CD4-positive, alpha-beta T cell treated with Interleukin-10 for 1 hour (primary cell): Measurements from ENCODE around the gene SYTL3.
"Not testable (repeated sequence)": the region's sequence is repeated elsewhere in the genome, so short reads cannot be mapped to it uniquely, and the experiment has no call there.

Experiments used
- DNase-seq: peaks from one replicate; pipeline ENCODE4 v3.0.0-alpha.2; 2020

Gene SYTL3

DNA sequence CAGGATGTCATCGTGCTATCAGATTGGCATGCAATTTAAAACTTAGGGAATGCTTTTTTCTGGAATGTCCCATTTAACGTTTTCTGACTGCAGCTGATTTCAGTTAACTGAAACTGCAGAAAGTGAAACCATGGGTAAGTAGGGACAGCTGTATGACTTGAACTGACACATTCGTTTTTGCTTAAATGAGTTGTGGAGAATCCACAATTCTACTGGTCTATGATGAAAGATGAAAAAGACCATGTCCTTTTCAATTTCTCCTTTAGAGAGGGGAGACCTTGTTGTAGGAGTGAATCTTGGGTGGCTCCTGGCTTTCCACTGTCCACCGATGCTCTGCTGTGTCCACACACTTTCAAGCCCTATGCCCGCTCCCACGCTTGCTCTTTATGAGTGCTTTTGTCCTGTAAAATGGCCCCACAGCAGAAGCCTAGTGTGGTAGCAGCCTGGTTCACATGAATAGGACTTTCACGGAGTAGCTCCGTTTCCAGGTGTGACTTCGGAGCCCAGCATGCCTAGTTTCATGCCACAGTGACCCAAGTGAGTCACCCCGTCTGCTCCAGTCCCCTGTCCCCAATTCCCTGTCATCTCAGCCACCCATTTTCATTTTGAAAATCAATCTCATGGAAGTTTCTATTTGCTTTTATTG is 27.2 kb upstream of the SYTL3 start:
- no peak for DNase-seq

DNA sequence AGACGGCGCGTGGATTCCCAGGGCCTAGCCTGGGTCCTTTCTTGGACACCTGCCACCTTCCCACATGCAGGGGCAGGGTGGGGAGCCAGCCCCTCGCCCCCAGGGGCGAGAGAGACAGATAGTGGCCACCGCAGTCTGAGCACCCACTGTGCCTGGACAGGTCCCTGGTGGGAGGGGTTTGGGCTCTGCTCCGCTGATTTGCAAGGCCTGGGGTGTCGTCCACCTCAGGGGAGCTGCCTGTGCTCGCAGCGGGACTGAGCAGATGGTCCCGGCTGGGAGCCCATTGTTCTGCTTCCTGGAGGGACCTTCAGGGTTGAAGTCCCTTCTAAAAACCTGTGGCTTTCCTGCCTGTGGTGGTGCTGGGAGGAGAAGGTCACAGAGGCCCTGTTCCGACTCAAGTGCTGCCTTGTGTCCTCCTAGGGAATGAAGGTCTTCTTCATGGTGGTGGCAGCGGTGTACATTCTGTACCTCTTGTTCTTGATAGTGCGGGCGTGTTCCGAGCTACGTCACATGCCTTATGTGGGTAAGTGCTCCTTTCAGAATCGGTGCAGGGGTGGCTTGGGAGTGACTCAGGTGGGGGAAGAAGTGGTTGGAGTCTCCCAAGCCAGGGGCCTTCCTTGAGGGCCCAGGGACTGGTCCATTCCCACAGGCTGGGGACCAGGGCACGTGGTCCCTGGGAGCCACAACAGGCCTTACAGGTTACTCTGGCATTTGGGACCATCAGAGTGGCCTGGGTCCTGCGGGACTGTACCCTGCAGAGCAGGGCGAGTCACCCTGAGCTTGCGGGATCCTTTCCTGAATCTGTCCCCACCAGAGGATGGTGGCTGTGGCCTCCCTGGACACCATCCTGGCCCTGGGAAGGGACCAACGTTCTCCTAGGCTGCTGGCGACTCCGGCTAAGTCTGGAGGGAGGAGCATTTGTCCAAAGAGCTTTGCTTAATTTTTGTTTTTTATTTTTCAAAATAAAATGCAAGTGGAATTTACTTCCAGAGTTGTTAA is 24.9 kb upstream of the SYTL3 start:
- no peak for DNase-seq

DNA sequence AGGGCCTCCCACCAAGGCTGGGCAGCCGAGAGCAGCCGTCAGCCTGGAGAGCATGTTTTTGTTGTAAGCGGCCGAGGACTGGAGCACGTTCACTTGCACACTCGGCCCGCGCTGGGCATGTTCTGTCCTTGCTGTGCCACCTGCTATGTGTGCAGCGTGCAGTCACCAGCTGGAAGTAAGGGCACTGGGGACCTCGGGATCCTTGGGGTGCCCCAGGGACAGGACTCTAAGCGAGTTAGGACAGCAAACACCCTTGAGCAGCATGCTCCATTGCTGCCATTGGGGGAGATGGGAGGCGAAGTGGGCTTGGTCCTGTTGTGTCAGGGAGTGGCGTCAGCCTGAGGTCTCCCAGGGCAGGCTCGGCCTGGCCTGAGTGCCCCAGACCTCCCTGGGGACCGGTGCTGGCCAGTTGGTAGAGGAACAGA is 24.0 kb upstream of the SYTL3 start:
- DNase-seq, result no peak

DNA sequence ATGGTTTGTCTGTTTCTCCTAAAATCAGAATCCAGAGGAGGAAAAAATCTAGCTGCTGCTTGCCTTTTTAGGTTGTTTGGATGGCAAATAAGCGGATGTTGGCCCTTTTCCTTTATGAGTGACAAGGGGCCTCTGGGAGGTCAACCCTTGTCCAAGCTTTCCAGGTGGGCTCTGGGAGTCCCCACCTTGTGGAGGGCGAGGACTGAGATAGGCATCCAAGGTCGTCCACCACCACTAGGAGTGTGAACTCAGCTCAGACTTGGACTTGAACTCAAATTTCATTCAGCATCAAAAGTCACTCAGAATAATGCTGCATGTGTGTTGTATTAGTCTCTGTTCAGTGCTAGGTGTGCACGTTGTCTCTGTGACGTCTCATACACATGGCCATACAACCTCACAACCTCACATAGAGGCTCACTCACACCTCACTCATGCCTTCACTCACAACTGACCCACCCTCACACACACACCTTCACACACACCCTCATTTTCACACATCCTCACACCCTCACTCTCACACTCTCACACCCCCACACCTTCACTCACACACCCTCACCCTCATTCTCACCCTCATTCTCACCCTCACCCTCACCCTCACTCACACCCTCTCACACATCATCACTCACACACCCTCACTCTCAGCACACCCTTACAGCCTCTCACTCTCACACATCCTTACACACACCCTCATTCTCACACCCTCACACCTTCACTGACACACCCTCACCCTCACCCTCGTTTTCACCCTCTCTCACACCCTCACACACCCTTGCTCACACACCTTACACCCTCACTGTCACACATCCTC is 23.3 kb upstream of the SYTL3 start:
- DNase-seq, result no peak

DNA sequence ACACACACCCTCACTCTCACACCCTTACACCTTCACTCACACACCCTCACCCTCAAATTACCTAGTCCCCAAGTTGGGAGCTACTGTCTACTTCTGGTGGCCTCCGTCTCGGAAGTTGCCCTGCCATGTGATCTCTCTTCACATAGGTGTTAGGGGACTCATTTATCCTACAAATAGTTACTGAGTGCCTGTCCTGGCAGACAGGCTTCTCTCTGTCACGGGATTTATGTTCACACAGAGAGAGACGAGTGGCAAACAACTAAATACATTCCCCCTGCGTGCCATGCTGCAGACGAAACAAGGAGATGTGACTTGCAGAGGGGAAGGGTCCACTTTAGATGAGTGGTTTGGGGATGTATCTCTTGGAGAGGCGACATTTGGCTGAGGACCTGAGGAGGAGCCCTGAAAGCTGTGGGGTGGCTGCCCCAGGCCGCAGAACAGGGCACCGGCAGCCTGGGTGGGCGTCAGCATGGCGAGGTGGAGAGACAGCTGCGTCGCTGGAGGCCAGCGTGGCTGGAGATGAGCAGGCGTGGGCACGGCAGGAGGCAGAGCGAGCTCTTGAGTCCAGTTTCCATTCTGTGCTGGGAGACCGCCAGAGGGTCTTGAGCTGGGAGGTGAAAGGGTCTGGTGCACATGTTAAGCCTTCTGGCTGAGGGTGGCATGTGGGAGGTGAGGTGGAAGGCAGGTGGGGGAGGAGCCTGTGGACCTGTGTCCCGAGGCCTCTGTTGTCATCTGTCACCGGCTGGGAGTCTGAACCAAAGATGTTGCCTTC is 22.5 kb upstream of the SYTL3 start:
- DNase-seq, result no peak

DNA sequence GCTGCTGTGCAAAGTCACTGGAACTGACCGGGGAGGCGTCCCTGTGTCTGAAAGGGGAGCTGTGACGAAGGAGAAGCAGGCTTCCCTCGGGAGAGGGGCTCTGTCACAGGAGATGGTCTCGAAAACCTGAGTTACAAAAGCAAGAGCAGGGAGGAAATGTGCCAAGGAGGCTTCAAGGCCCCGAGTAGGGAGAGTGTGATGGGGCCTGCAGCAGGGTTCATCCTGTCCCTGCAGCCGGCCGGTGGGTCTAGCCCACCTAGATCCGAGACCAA is 22.0 kb upstream of the SYTL3 start:
- no peak for DNase-seq

DNA sequence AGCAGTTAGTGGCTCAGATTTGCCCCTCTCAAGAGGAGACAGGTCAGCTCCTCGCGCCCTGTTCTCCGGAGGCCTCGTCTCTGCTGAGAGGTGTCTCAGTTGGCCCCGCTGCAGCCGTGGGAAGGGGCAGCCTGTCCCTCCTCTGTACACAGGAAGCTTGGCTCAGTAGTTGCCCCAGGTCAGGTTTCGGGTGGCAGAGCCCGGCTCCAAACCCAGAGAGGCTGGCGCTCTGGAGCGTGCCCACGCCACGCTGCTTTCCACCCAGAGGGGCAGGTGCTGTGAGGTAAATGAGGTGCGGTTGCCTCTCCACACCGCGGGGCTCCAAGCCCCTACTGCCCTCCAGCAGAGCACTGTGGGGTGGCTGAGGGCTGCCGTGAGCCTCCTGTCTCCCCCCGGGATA is 21.3 kb upstream of the SYTL3 start:
- no peak for DNase-seq

DNA sequence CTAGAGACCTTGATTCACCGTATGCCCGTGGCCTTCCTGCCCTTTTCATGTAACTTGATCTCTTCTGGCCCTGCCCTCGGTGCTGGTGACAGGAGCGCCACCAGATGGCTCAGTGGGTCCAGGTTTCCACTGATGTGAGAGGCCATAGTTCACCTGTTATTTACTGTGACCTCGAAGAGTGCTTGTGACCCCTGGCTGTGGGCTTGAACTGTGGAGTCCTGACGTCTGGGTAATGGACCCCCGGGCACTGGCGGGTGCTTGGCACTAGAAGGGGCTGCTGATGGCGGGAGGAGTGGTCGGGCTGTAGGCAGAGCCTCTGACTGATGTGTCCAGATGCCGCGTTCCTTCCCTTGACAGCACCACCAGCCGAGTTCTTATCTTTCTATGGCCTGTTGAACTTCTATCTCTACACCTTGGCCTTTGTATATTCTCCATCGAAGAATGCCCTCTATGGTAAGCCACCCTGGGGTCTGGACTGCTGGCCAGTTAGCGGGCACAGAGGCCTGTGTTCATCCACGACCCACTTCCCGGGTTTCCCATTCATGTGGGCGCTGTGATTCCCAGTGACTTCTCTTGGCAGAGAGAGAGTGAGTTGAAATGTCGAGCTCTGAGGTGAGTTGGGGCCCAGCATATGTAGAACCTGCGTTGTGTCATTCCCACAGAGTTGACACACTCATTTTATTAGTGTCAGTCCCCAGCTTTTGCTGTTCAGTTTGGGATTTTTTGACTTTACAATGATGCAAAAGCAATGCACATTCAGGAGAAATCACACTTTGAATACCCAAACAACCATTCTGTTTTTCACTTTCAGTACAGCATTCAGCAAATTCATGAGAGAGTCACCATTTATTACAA is 20.3 kb upstream of the SYTL3 start:
- DNase-seq, result peak; percentile 43

DNA sequence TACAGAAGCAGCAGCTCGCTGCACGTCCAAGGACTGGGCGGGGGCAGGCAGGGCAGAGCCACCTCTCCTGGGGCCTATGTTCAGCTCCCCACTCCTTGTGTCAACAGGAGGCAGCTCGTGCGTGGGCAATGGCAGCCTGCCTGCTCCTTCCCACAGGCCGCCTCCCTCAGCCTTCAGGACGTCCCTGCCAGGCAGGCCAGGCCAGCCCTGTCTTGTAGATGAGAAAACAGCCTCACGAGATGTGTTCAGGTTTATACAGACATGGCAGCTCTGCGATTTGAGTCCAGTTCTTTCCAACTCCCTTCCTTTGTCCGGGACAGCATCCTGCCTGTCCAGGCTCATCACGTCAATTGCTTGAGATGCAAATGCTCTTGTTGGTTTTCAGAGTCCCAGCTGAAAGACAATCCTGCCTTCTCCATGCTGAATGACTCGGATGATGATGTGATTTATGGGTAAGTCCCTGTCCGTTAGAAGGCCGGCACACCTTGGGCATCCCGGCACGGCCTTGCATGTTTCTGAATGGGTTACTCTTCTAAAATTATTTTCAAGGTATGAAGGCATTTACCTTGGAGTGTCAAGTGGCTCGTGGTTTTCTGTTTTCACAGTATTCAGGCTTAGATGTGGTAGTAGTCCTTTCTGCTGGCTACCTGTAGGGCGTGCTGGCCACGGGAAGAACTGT is 18.8 kb upstream of the SYTL3 start:
- DNase-seq, result no peak

DNA sequence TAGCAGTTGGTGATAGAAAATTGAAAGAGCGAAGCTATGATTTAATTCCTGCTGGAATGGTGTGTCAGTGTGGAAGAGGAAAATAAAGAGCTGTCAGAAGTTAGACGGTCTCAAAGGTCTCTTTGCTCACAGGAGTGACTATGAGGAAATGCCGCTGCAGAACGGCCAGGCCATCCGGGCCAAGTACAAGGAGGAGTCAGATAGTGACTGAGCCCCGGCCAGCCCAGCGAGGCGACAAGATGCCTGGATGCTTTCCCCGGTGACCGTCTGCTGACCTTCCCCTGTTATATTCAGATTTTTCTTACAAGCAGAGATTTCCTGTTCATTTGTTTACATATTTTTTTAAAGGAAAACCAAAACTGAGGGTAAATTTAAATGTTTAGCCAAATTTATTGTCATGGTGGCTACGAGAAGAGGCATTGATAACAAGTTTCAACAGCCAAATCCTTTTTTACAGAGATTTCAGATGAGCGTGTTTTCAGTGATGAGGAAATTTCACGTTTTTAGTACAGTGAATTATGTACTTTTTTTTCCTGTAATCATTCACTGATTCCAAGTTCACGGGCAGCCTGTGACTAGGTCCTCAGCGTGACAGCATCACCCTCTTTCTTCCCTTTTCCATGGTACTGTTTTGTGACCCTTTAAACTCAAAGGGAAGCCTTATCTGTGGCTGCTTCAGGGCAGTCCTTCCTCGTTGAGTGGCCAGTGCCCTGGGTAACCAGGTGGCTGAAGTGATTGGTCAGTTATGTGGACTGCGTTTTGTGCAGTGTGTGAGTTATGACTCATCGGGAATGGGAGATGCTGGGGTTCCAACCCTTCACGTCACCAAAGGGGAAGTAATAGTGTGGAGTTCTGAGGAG is 17.9 kb upstream of the SYTL3 start:
- DNase-seq, result no peak

DNA sequence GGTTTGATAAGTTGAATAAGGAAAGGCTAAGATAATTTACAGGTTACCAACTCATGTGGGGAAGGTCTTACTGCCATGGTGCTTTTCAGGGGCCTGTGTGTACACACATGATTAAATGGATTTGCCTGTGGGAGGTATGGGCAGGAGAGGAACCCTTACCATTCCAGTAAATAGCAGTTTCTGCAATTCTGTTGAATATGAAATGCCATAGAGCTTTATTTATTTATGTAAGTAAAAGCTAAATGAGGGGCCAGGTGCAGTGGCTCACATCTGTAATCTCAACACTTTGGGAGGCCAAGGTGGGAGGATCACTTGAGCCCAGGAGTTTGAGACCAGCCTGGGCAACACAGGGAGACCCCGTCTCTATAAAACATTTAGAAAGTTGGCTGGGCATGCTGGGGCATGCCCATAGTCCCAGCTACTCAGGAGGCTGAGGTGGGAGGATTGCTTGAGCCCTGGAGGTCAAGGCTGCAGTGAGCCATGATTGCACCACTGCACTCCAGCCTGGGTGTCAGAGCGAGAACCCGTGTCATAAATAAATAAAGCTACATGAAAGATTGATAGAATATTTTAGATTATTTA is 17.2 kb upstream of the SYTL3 start:
- DNase-seq, result not testable (repeated sequence)

DNA sequence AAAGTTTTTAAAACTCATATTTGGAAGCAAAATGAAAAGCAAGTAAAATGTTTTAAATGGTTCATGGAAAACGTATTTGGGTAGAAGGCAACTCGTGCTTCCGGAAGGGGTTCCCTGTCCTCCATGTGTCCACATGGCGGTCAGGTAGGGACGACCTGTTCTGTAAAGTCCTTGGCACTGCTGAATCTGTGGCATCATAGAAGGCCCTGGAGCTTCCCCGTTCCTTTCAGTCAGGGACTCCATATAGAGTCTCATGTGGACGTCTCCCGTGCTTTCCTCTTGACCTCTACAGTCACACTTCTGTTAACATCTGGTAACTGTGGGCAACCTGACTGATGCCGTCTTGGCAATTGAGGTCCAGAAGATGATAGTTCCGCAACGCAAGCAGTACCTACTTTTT is 16.7 kb upstream of the SYTL3 start:
- DNase-seq, result no peak

DNA sequence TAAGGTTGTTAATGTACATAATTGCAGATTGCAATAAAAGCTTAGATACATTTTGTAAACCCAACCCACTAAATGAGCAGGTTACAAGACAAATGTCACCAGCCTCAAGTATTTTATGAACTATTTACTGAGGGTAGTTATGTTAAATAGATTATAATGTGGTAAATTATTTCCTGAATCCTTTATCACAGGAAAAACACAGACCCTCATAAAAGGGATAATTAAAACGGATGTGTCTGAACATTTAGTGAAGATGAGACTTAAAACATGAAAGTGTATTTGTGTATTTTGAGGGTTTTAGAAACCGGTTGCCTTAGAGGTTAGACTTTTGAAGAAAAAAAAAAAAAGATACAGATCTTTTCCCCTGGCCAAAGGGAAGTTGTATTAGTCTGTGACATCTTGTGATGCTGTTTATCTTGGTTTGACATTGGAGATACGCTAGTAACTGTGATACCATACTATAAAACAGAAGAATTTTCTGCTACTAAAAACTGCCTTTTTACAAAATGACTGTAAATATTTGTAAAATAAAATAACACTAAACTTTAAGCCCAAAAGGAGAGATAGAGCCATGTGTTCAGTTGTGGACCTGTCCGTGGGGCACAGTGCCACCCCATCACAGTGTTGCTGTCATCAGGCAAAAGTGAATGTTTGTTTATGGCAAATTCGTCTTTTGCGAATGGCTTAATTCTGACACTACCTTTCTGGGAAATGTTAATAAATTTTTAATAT is 15.0 kb upstream of the SYTL3 start:
- DNase-seq, result peak; percentile 34

DNA sequence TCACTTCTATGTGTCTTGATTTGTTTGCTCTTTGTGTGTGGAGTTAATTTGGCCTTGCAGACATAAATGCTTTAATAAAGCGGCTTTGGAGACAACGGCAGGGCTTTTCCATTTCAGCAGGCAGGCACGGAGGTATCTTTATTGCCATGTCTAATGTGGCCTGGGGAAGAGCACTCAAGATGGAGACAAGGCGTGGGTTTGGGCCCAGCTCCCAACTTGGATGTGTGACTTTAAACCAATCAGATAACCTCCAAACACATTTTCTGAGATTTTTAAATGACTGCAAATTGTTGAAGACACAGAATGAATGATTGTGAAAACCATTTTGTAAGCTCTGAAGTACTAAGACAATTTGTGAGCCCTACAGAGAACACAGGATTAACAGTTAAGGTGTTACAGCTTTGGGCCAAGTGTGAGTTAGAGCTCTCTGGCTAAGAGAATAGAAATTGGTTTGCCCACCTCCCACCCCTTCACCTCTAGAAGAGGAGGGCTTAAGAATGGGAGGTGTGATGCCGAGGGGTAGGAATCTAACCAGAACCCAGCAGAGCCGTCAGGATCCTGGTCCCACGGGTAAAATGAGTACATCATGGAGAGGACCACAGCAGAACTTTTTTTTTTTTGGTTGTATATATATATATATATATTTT is 14.3 kb upstream of the SYTL3 start:
- no peak for DNase-seq

DNA sequence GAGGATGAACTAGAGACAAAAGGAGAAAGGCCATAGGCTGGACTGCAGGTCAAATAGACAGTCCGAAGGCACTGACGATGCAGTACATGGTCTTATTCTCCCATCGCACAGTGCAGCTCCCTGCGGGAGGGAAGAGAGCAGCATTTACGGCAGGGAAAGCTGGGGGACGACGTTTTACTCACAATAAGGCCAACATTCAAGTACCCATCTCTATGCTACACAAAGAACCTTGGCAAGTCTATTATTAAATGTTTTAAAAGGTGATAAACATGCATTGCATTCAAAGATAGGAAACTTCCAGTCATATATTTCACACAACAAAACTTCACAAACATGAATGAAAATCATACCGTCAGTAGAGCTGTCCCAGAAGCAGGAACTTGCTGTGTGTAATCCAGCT is 13.1 kb upstream of the SYTL3 start:
- no peak for DNase-seq

DNA sequence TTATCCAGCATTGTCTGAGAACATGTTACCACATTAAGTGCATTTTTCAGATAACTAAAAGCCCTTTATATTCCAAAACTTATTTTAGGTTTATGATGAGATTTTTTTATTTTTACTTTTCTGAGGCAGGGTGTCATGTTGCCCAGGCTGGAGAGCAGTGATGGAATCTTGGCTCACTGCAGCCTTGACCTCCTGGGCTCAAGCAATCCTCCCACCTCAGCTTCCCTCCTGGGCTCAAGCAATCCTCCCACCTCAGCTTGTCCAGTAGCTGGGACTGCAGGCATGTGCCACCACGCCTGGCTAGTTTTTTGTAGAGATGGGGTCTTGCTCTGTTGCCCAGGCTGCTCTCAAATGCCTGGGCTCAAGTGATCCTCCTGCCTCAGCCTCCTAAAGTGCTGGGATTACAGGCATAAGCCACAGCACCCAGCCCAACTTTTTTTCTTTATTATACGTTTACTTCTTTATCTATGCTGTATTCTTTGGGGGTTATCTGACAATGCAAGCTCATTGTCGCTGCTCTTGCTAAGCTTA is 11.5 kb upstream of the SYTL3 start:
- no peak for DNase-seq

DNA sequence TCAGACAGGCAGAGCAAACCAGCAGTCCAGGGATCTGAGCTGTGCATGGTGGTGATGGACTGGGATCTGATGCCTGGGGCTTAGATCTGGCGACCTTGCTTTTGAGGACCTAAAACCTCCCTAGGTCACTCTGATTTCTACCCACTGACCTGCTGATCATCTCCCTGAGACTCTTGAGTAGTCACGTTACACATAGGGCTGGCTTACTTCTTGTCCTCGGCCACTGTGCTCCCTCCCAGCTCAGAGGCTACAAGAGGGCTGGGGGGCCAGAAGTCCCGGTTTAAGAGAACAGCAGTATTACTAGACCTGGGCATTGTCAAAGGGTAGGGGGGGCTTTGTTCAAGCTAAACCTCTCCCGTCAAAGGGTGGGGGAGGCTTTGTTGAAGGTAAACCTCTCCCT is 10.8 kb upstream of the SYTL3 start:
- DNase-seq, result no peak

DNA sequence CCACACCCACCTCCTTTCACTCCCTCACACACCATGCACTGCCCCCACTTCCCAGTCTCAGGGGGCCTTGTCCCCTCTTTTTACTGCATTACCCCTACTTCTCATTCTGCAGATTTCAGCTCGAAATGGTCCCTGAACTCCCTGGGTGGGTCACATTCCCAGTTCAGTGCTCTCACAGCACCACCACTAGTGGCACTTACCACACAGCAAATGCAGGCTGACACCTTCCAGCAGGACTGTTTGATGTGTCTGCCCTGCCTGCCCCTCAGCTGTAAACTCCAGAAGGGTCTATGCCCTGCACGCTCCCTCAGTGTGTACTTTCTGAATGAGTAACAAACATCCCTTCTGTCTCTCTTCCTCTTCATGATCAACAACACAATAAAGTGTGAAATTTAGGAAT is 9.3 kb upstream of the SYTL3 start:
- DNase-seq, result no peak
